HL-60 (cell line): Measurements from ENCODE around the gene SH3RF3.

ENCODE experiments used
- CTCF ChIP-seq: IDR thresholded peaks from one replicate; pipeline ENCODE4 v1.5.1; 2011; ENCODE audit warnings: low read length, control low read depth, inconsistent platforms; ENCODE audit not compliant: insufficient read depth
- POLR2AphosphoS5 ChIP-seq: IDR thresholded peaks from 2 replicates; pipeline ENCODE4 v1.6.1; 2012; ENCODE audit warnings: low read depth
- REST ChIP-seq: IDR thresholded peaks from 2 replicates; pipeline ENCODE4 v1.6.1; 2012; ENCODE audit warnings: low read depth; ENCODE audit not compliant: insufficient replicate concordance
- SPI1 ChIP-seq: IDR thresholded peaks from 2 replicates; pipeline ENCODE4 v1.6.1; 2012; ENCODE audit warnings: low read depth, mild to moderate bottlenecking, borderline replicate concordance

GRCh38 chr2:109408043-109408335 is 279.0 kb downstream of the SH3RF3 start:
- no peak for TF ChIP-seq REST
- TF ChIP-seq CTCF: no peak
- no peak for TF ChIP-seq POLR2AphosphoS5
- TF ChIP-seq SPI1: no peak
